GM23248 (cell line): Measurements from ENCODE around the gene COG1. TPM values are rescaled to one million over a fixed set of nuclear protein-coding genes. Genes with fewer than 3 reads are reported as not detected.

Experiments
- DNase-seq: peaks from one replicate; pipeline ENCODE4 v3.0.0-alpha.2; 2015
- H2AFZ ChIP-seq: fragments of 200-600 bp; sonication (generic); 2 replicates; pipeline ENCODE4 v1.6.1; 2016; ENCODE audit warnings: antibody characterized with exemption
- H3F3A ChIP-seq: fragments of 200-600 bp; sonication (generic); 2 replicates; pipeline ENCODE4 v1.6.1; 2016; ENCODE audit warnings: mild to moderate bottlenecking, antibody characterized with exemption, mixed run types; ENCODE audit not compliant: insufficient read depth
- H3K27ac ChIP-seq: fragments of 200-600 bp; sonication (generic); 2 replicates; pipeline ENCODE4 v1.5.1; 2016; ENCODE audit warnings: mild to moderate bottlenecking
- H3K27me3 ChIP-seq: fragments of 200-600 bp; sonication (generic); replicated peaks from 2 replicates; pipeline ENCODE4 v1.6.1; 2016; ENCODE audit warnings: mild to moderate bottlenecking; ENCODE audit not compliant: insufficient read depth
- H3K36me3 ChIP-seq: fragments of 200-600 bp; sonication (generic); 2 replicates; pipeline ENCODE4 v1.6.1; 2016; ENCODE audit warnings: low read depth, mild to moderate bottlenecking
- H3K4me1 ChIP-seq: fragments of 200-600 bp; sonication (generic); 2 replicates; pipeline ENCODE4 v1.6.1; 2016; ENCODE audit warnings: mild to moderate bottlenecking; ENCODE audit not compliant: insufficient read depth
- H3K4me2 ChIP-seq: fragments of 200-600 bp; sonication (generic); one replicate; pipeline ENCODE4 v1.6.1; 2016; ENCODE audit warnings: mild to moderate bottlenecking; ENCODE audit not compliant: unreplicated experiment
- H3K4me3 ChIP-seq: fragments of 200-600 bp; sonication (generic); 2 replicates; pipeline ENCODE4 v1.5.1; 2016; ENCODE audit warnings: mild to moderate bottlenecking
- H3K79me2 ChIP-seq: fragments of 200-600 bp; sonication (generic); 2 replicates; pipeline ENCODE4 v1.6.1; 2016; ENCODE audit warnings: mild to moderate bottlenecking; ENCODE audit not compliant: insufficient read depth
- H3K9ac ChIP-seq: fragments of 200-600 bp; sonication (generic); 2 replicates; pipeline ENCODE4 v1.6.1; 2016; ENCODE audit warnings: mild to moderate bottlenecking
- H3K9me2 ChIP-seq: fragments of 200-600 bp; sonication (generic); 2 replicates; pipeline ENCODE4 v1.6.1; 2016; ENCODE audit warnings: mixed run types, mild to moderate bottlenecking, moderate library complexity; ENCODE audit not compliant: insufficient read depth
- H3K9me3 ChIP-seq: fragments of 200-600 bp; sonication (generic); one replicate; pipeline ENCODE4 v1.6.1; 2017; ENCODE audit warnings: low read depth
- H4K20me1 ChIP-seq: fragments of 200-600 bp; sonication (generic); 2 replicates; pipeline ENCODE4 v1.6.0; 2016; ENCODE audit not compliant: insufficient read depth
- EZH2 ChIP-seq: fragments of 200-600 bp; sonication (generic); IDR thresholded peaks from 2 replicates; pipeline ENCODE4 v1.6.1; 2018; ENCODE audit warnings: antibody characterized with exemption, mild to moderate bottlenecking; ENCODE audit not compliant: insufficient read depth, poor library complexity, severe bottlenecking
- EZH2phosphoT487 ChIP-seq: fragments of 200-600 bp; sonication (generic); IDR thresholded peaks from 2 replicates; pipeline ENCODE4 v1.6.1; 2018; ENCODE audit warnings: antibody characterized with exemption, moderate library complexity, mild to moderate bottlenecking, low read depth; ENCODE audit not compliant: insufficient read depth
- WGBS, 2 experiments: methylation state at CpG; one replicate each; pipeline ENCODE4 v1.1.6; 2015 to 2017; ENCODE audit warnings: low lambda C conversion rate in 2 of 2, low coverage in 1 of 2; ENCODE audit errors: missing lambda C conversion rate in 2 of 2; 5-methylcytosine and 5-hydroxymethylcytosine counted together
- in situ Hi-C: fragments of 300-500 bp; cut with MboI; formaldehyde crosslinking; loops from 2 replicates; pipeline ENCODE4 v1.15.0; 2020
- polyA plus RNA-seq: library from polyadenylated mRNA; unstranded; fragments of >200 nt; fragmentation: Nextera tagmentation; extraction: Ambion mirVana; gene quantifications from 2 replicates; pipeline ENCODE4 v1.2.1, GENCODE V29; 2016
- total RNA-seq: library from RNA; depleted of rRNA; stranded (reverse); fragments of >200 nt; shearing (Covaris generic); gene quantifications from 2 replicates; pipeline ENCODE4 v1.2.3, GENCODE V29; 2014

The COG1 gene
- total and polyA plus RNA-seq, 2 experiments from 2014 or later, result 20.2 to 31.8 TPM

GRCh38 chr17:73199751-73200317, 7.0 kb downstream of the COG1 start:
- Histone ChIP-seq H3K36me3 (peaks cover 67% of the 10 kb centered on the region), H3K27me3 (no peaks in the 10 kb centered on the region), H3K9me3 (no peaks in the 10 kb centered on the region), H4K20me1 (no peaks in the 10 kb centered on the region), H3K4me2 (no peak overlapping the region), H2AFZ (no peak overlapping the region), H3K9me2 (no peaks in the 10 kb centered on the region), H3K9ac (no peak overlapping the region), H3K27ac (no peak overlapping the region), H3K4me1 (peaks cover 4% of the 10 kb centered on the region; the same call in 1 of the 2 replicates), H3F3A (peaks cover 7% of the 10 kb centered on the region; the same call in 1 of the 2 replicates), H3K4me3 (no peak overlapping the region), H3K79me2 (peaks cover 62% of the 10 kb centered on the region)
- DNase-seq, result no peak
- TF ChIP-seq EZH2phosphoT487, result no peak
- TF ChIP-seq EZH2, result no peak
- in situ Hi-C loops, result no loop called here
- 89% methylated on average over 8 of the region's 8 CpGs for WGBS, 2 experiments

GRCh38 chr17:73200476-73200875, 7.6 kb downstream of the COG1 start:
- Histone ChIP-seq H3K4me1 (no peaks in the 10 kb centered on the region), H3K9ac (no peak overlapping the region), H3K4me2 (no peak overlapping the region), H3K9me2 (no peaks in the 10 kb centered on the region), H2AFZ (no peak overlapping the region), H3K27ac (no peak overlapping the region), H3K79me2 (peaks cover 60% of the 10 kb centered on the region), H3K27me3 (no peaks in the 10 kb centered on the region), H4K20me1 (no peaks in the 10 kb centered on the region), H3K36me3 (peaks cover 73% of the 10 kb centered on the region), H3F3A (peaks cover 7% of the 10 kb centered on the region; the same call in 1 of the 2 replicates), H3K9me3 (no peaks in the 10 kb centered on the region), H3K4me3 (no peak overlapping the region)
- DNase-seq, result no peak
- 94 to 100% methylated on average over 10 of the region's 10 CpGs for WGBS, 2 experiments
- in situ Hi-C loops, result no loop called here
- TF ChIP-seq EZH2 (no peak), EZH2phosphoT487 (no peak)

GRCh38 chr17:73201215-73202069, 8.6 kb downstream of the COG1 start:
- Histone ChIP-seq H3F3A (peaks cover 12% of the 10 kb centered on the region; the same call in 1 of the 2 replicates), H3K27ac (no peak overlapping the region), H3K36me3 (peaks cover 83% of the 10 kb centered on the region), H3K4me1 (no peaks in the 10 kb centered on the region), H3K9me3 (no peaks in the 10 kb centered on the region), H3K79me2 (peaks cover 54% of the 10 kb centered on the region), H3K4me2 (no peak overlapping the region), H3K9me2 (no peaks in the 10 kb centered on the region), H4K20me1 (no peaks in the 10 kb centered on the region), H3K4me3 (no peak overlapping the region), H3K9ac (no peak overlapping the region), H2AFZ (no peak overlapping the region), H3K27me3 (no peaks in the 10 kb centered on the region)
- WGBS, 2 experiments, result 88% methylated on average over 19 of the region's 19 CpGs
- DNase-seq, result no peak
- TF ChIP-seq EZH2 (no peak), EZH2phosphoT487 (no peak)
- in situ Hi-C loops, result no loop called here

- Histone ChIP-seq H3K9ac (no peak overlapping the region), H3K9me3 (no peaks in the 10 kb centered on the region), H4K20me1 (no peaks in the 10 kb centered on the region), H3F3A (peaks cover 17% of the 10 kb centered on the region; the same call in 1 of the 2 replicates), H3K4me1 (no peaks in the 10 kb centered on the region), H2AFZ (no peak overlapping the region), H3K36me3 (peaks cover 84% of the 10 kb centered on the region), H3K4me2 (no peak overlapping the region), H3K9me2 (no peaks in the 10 kb centered on the region), H3K27ac (no peak overlapping the region), H3K4me3 (no peak overlapping the region), H3K79me2 (peaks cover 39% of the 10 kb centered on the region), H3K27me3 (no peaks in the 10 kb centered on the region)
- TF ChIP-seq EZH2phosphoT487 (no peak), EZH2 (no peak)
- in situ Hi-C loops, result no loop called here
- no peak for DNase-seq
- WGBS, 2 experiments, result 84 to 86% methylated on average over 8 of the region's 8 CpGs
Observed at GRCh38 chr17:73203135-73203787, 10.4 kb downstream of the COG1 start.
